ENCODE results near the gene DARS1.

DARS1 gene

DNA sequence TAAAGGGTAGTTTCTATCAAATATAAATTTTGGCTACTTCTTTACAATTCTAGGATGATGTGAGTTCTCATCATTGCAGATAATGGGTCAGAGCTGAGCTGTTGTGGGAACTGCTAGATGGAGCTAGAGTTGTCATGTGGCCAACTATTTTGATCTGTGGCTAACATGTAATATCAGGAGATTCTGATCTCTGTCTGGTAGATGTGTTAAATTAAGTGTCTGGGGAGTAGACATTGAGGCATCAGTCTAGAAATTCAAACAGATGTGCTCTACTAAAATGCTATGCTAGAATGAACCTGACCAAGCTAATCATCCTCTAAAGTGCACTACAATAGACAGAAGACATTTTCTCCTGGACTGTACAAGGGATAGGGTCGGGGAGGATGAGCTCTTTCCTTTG lies 30.3 kb upstream of the DARS1 start:
- peak; percentile 24; the same call in 1 of the 3 replicates for ATAC-seq
- TF ChIP-seq BACH2 (CRISPR knock-in tag; IDR thresholded peaks at IDR 0.05; ENCODE audit: borderline replicate concordance) (no peak), ISL1 (CRISPR knock-in tag; IDR thresholded peaks at IDR 0.05) (no peak), RARB (CRISPR knock-in tag; IDR thresholded peaks at IDR 0.05) (no peak), ZFP3 (CRISPR knock-in tag; IDR thresholded peaks at IDR 0.05) (no peak), TCF4 (CRISPR knock-in tag; IDR thresholded peaks at IDR 0.05; ENCODE audit: borderline replicate concordance) (no peak), ZFP30 (CRISPR knock-in tag; IDR thresholded peaks at IDR 0.05) (no peak), SNAI2 (CRISPR knock-in tag; IDR thresholded peaks at IDR 0.05) (no peak), ARNTL (CRISPR knock-in tag; IDR thresholded peaks at IDR 0.05; ENCODE audit: borderline replicate concordance, low read depth) (no peak), CSDC2 (CRISPR knock-in tag; IDR thresholded peaks at IDR 0.05) (no peak), OSR1 (CRISPR knock-in tag; IDR thresholded peaks at IDR 0.05) (no peak), CREB5 (CRISPR knock-in tag; IDR thresholded peaks at IDR 0.05; ENCODE audit: low read depth) (no peak), ZC3H10 (CRISPR knock-in tag; IDR thresholded peaks at IDR 0.05) (no peak), PPARA (CRISPR knock-in tag; IDR thresholded peaks at IDR 0.05; ENCODE audit: borderline replicate concordance) (no peak), GLIS3 (CRISPR knock-in tag; IDR thresholded peaks at IDR 0.05) (no peak)
- TF ChIP-seq, protein P1, sequence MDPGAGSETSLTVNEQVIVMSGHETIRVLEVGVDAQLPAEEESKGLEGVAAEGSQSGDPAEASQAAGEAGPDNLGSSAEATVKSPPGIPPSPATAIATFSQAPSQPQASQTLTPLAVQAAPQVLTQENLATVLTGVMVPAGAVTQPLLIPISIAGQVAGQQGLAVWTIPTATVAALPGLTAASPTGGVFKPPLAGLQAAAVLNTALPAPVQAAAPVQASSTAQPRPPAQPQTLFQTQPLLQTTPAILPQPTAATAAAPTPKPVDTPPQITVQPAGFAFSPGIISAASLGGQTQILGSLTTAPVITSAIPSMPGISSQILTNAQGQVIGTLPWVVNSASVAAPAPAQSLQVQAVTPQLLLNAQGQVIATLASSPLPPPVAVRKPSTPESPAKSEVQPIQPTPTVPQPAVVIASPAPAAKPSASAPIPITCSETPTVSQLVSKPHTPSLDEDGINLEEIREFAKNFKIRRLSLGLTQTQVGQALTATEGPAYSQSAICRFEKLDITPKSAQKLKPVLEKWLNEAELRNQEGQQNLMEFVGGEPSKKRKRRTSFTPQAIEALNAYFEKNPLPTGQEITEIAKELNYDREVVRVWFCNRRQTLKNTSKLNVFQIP (CRISPR knock-in tag; IDR thresholded peaks at IDR 0.05; ENCODE audit: borderline replicate concordance, low read depth) = no peak
- TF ChIP-seq, protein P2, sequence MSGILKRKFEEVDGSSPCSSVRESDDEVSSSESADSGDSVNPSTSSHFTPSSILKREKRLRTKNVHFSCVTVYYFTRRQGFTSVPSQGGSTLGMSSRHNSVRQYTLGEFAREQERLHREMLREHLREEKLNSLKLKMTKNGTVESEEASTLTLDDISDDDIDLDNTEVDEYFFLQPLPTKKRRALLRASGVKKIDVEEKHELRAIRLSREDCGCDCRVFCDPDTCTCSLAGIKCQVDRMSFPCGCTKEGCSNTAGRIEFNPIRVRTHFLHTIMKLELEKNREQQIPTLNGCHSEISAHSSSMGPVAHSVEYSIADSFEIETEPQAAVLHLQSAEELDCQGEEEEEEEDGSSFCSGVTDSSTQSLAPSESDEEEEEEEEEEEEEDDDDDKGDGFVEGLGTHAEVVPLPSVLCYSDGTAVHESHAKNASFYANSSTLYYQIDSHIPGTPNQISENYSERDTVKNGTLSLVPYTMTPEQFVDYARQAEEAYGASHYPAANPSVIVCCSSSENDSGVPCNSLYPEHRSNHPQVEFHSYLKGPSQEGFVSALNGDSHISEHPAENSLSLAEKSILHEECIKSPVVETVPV (CRISPR knock-in tag; IDR thresholded peaks at IDR 0.05) = no peak

DNA sequence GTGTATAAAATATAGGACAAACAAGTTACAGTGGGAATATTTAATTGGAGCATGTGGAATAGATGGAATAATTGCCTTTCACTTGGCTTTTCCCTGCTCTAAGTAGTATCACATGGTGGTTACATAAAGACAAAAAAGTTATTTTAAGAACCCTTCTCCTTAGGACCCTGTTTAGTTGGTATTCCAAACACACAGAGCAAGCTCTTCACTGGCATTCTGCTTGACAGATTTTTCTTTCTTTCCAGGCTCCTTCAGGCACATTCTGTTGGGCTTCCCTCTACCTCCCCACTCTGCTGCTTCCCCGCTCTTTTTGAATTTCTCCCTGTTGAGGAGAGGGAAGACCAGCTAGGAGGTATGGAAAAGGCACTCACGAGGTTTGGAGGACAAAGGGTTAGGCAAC lies 29.0 kb upstream of the DARS1 start:
- TF ChIP-seq SNAI2 (CRISPR knock-in tag; IDR thresholded peaks at IDR 0.05) (no peak), TSHZ2 (CRISPR knock-in tag; IDR thresholded peaks at IDR 0.05) (no peak)
- no peak for ATAC-seq

GRCh38 chr2:136013955-136014354 lies 28.5 kb upstream of the DARS1 start:
- no peak for ATAC-seq
- TF ChIP-seq ARNTL (CRISPR knock-in tag; IDR thresholded peaks at IDR 0.05; ENCODE audit: borderline replicate concordance, low read depth) = no peak
- no peak for TF ChIP-seq ZC3H10 (CRISPR knock-in tag; IDR thresholded peaks at IDR 0.05)
- no peak for TF ChIP-seq ZNF565 (CRISPR knock-in tag; conservative IDR thresholded peaks at IDR 0.05; ENCODE audit: low read depth)
- TF ChIP-seq, protein P3, sequence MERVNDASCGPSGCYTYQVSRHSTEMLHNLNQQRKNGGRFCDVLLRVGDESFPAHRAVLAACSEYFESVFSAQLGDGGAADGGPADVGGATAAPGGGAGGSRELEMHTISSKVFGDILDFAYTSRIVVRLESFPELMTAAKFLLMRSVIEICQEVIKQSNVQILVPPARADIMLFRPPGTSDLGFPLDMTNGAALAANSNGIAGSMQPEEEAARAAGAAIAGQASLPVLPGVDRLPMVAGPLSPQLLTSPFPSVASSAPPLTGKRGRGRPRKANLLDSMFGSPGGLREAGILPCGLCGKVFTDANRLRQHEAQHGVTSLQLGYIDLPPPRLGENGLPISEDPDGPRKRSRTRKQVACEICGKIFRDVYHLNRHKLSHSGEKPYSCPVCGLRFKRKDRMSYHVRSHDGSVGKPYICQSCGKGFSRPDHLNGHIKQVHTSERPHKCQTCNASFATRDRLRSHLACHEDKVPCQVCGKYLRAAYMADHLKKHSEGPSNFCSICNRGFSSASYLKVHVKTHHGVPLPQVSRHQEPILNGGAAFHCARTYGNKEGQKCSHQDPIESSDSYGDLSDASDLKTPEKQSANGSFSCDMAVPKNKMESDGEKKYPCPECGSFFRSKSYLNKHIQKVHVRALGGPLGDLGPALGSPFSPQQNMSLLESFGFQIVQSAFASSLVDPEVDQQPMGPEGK (CRISPR knock-in tag; IDR thresholded peaks at IDR 0.05; ENCODE audit: borderline replicate concordance) = no peak
- no peak for TF ChIP-seq GLIS3 (CRISPR knock-in tag; IDR thresholded peaks at IDR 0.05)
- TF ChIP-seq ZNF8 (CRISPR knock-in tag; IDR thresholded peaks at IDR 0.05) = no peak
- TF ChIP-seq OSR1 (CRISPR knock-in tag; IDR thresholded peaks at IDR 0.05) = no peak
- no peak for TF ChIP-seq TCF4 (CRISPR knock-in tag; IDR thresholded peaks at IDR 0.05; ENCODE audit: borderline replicate concordance)
- no peak for TF ChIP-seq ZFP3 (CRISPR knock-in tag; IDR thresholded peaks at IDR 0.05)
- no peak for TF ChIP-seq ZNF70 (CRISPR knock-in tag; IDR thresholded peaks at IDR 0.05)
- TF ChIP-seq, protein P1 (CRISPR knock-in tag; IDR thresholded peaks at IDR 0.05; ENCODE audit: borderline replicate concordance, low read depth) = no peak
- no peak for TF ChIP-seq SNAI2 (CRISPR knock-in tag; IDR thresholded peaks at IDR 0.05)
- TF ChIP-seq, protein P2 (CRISPR knock-in tag; IDR thresholded peaks at IDR 0.05) = no peak
- no peak for TF ChIP-seq CREB5 (CRISPR knock-in tag; IDR thresholded peaks at IDR 0.05; ENCODE audit: low read depth)
- no peak for TF ChIP-seq RARB (CRISPR knock-in tag; IDR thresholded peaks at IDR 0.05)
- TF ChIP-seq ZFP30 (CRISPR knock-in tag; IDR thresholded peaks at IDR 0.05) = no peak
